ENCODE results near the gene CEMIP.

CEMIP gene

GRCh38 chr15:80895091-80895490, 115.9 kb downstream of the CEMIP start:
- DNase-seq = no peak

GRCh38 chr15:80895965-80896364, 116.8 kb downstream of the CEMIP start:
- DNase-seq = no peak

- no peak for DNase-seq
Observed at GRCh38 chr15:80898040-80898439, 118.9 kb downstream of the CEMIP start.

GRCh38 chr15:80902298-80902801, 123.2 kb downstream of the CEMIP start:
- no peak for DNase-seq

- no peak for DNase-seq
Observed at GRCh38 chr15:80904998-80905397, 125.8 kb downstream of the CEMIP start.

GRCh38 chr15:80906159-80906766, 127.1 kb downstream of the CEMIP start:
- no peak for DNase-seq

- no peak for DNase-seq
Observed at GRCh38 chr15:80911821-80912220, 132.7 kb downstream of the CEMIP start.

- DNase-seq = no peak
Observed at GRCh38 chr15:80912673-80913072, 133.5 kb downstream of the CEMIP start.

- DNase-seq = no peak
Observed at GRCh38 chr15:80913541-80913940, 134.4 kb downstream of the CEMIP start.

- DNase-seq = no peak
Observed at GRCh38 chr15:80915472-80915871, 136.3 kb downstream of the CEMIP start.

GRCh38 chr15:80916056-80916455, 136.9 kb downstream of the CEMIP start:
- DNase-seq = no peak

- DNase-seq = no peak
Observed at GRCh38 chr15:80918196-80918783, 139.1 kb downstream of the CEMIP start.

- no peak for DNase-seq
Observed at GRCh38 chr15:80920271-80920699, 141.1 kb downstream of the CEMIP start.

- DNase-seq = no peak
Observed at GRCh38 chr15:80921736-80922410, 142.7 kb downstream of the CEMIP start.

GRCh38 chr15:80923668-80924067, 144.5 kb downstream of the CEMIP start:
- DNase-seq = no peak

- DNase-seq = no peak
Observed at GRCh38 chr15:80924278-80924677, 145.1 kb downstream of the CEMIP start.

GRCh38 chr15:80925597-80926059, 146.5 kb downstream of the CEMIP start:
- no peak for DNase-seq

- DNase-seq = no peak
Observed at GRCh38 chr15:80926126-80926525, 147.0 kb downstream of the CEMIP start.

GRCh38 chr15:80929225-80929624, 150.1 kb downstream of the CEMIP start:
- no peak for DNase-seq

- no peak for DNase-seq
Observed at GRCh38 chr15:80929689-80930088, 150.5 kb downstream of the CEMIP start.

- no peak for DNase-seq
Observed at GRCh38 chr15:80931191-80931590, 152.0 kb downstream of the CEMIP start.

- no peak for DNase-seq
Observed at GRCh38 chr15:80931721-80932512, 152.7 kb downstream of the CEMIP start.

- DNase-seq = no peak
Observed at GRCh38 chr15:80932513-80932815, 153.3 kb downstream of the CEMIP start.
